Measurements from ENCODE around the gene HS3ST5. TPM values are rescaled to one million over a fixed set of nuclear protein-coding genes. Genes with fewer than 3 reads are reported as not detected.

Gene HS3ST5
- total RNA-seq, 3 donors from 2014 or later (not counting 1 experiment from before 2014, with no cell fraction given): not detected

- TF ChIP-seq CTCF (IDR thresholded peaks at IDR 0.05): no peak
- no peak overlapping the region for H3K27ac ChIP-seq (ENCODE audit: low read length)
- no peaks in the 10 kb centered on the region for H3K27me3 ChIP-seq (ENCODE audit: control insufficient read depth, insufficient read depth, low read length)
- no peak overlapping the region for H3K4me3 ChIP-seq (ENCODE audit: low read length)
- no peaks in the 10 kb centered on the region for H3K36me3 Mint-ChIP-seq
- no peaks in the 10 kb centered on the region for H3K36me3 ChIP-seq (ENCODE audit: control insufficient read depth, insufficient read depth, low read length)
- intact Hi-C loops (cut with micrococcal nuclease): no loop called here
- H3K9me3 Mint-ChIP-seq: peaks cover 2 to 7% of the 10 kb centered on the region in 2 donors
- ATAC-seq: no peak
- H3K4me1 Mint-ChIP-seq: no peaks in the 10 kb centered on the region
- H3K4me3 Mint-ChIP-seq: no peak overlapping the region
- H3K27ac Mint-ChIP-seq: no peak overlapping the region
- DNase-seq: no peak
- no peaks in the 10 kb centered on the region for H3K9me3 ChIP-seq (ENCODE audit: control insufficient read depth, insufficient read depth, low read length)
- no CpG with 5 or more reads among the region's 1 CpG for WGBS (ENCODE audit: insufficient coverage)
- no peaks in the 10 kb centered on the region for H3K4me1 ChIP-seq (ENCODE audit: control insufficient read depth, insufficient read depth, low read length)
- no peaks in the 10 kb centered on the region for H3K27me3 Mint-ChIP-seq (ENCODE audit: low read depth in 2 of 2)
Measured at GRCh38 chr6:114195027-114195365, 147.8 kb downstream of the HS3ST5 start.

GRCh38 chr6:114194362-114195026, 148.3 kb downstream of the HS3ST5 start:
- DNase-seq: no peak
- Histone ChIP-seq H3K9me3 (ENCODE audit: control insufficient read depth, insufficient read depth, low read length) (no peaks in the 10 kb centered on the region), H3K27me3 (ENCODE audit: control insufficient read depth, insufficient read depth, low read length) (no peaks in the 10 kb centered on the region), H3K4me1 (ENCODE audit: control insufficient read depth, insufficient read depth, low read length) (no peaks in the 10 kb centered on the region), H3K4me3 (ENCODE audit: low read length) (no peak overlapping the region), H3K27ac (ENCODE audit: low read length) (no peak overlapping the region), H3K36me3 (ENCODE audit: control insufficient read depth, insufficient read depth, low read length) (no peaks in the 10 kb centered on the region)
- WGBS (ENCODE audit: insufficient coverage): 64% methylated on average over 4 of the region's 4 CpGs
- ATAC-seq: no peak
- no peak for TF ChIP-seq CTCF (IDR thresholded peaks at IDR 0.05)
- H3K27me3 Mint-ChIP-seq (ENCODE audit: low read depth in 2 of 2): no peaks in the 10 kb centered on the region
- H3K4me1 Mint-ChIP-seq: no peaks in the 10 kb centered on the region
- no peaks in the 10 kb centered on the region for H3K36me3 Mint-ChIP-seq
- no peak overlapping the region for H3K27ac Mint-ChIP-seq
- H3K9me3 Mint-ChIP-seq: peaks cover 4 to 7% of the 10 kb centered on the region in 2 donors
- no peak overlapping the region for H3K4me3 Mint-ChIP-seq
- intact Hi-C loops (cut with micrococcal nuclease): no loop called here

- H3K4me1 Mint-ChIP-seq: no peaks in the 10 kb centered on the region
- intact Hi-C loops (cut with micrococcal nuclease): no loop called here
Measured at GRCh38 chr6:114187563-114187962, 155.3 kb downstream of the HS3ST5 start.

More at GRCh38 chr6:114187563-114187962, 155.3 kb downstream of the HS3ST5 start:
- ATAC-seq (no peak), DNase-seq (no peak)
- Histone ChIP-seq H3K4me1 (ENCODE audit: control insufficient read depth, insufficient read depth, low read length) (no peaks in the 10 kb centered on the region), H3K9me3 (ENCODE audit: control insufficient read depth, insufficient read depth, low read length) (no peaks in the 10 kb centered on the region), H3K27ac (ENCODE audit: low read length) (no peak overlapping the region), H3K36me3 (ENCODE audit: control insufficient read depth, insufficient read depth, low read length) (no peaks in the 10 kb centered on the region), H3K4me3 (ENCODE audit: low read length) (no peak overlapping the region), H3K27me3 (ENCODE audit: control insufficient read depth, insufficient read depth, low read length) (no peaks in the 10 kb centered on the region)
- WGBS (ENCODE audit: insufficient coverage): 89% methylated on average over 4 of the region's 4 CpGs
- H3K27ac Mint-ChIP-seq: no peak overlapping the region
- no peaks in the 10 kb centered on the region for H3K27me3 Mint-ChIP-seq (ENCODE audit: low read depth in 2 of 2)
- H3K4me3 Mint-ChIP-seq: no peak overlapping the region
- peaks cover 6 to 8% of the 10 kb centered on the region in 2 donors for H3K9me3 Mint-ChIP-seq
- no peak for TF ChIP-seq CTCF (IDR thresholded peaks at IDR 0.05)
- H3K36me3 Mint-ChIP-seq: no peaks in the 10 kb centered on the region
